ENCODE measurements around the gene DCAF6. TPM values are rescaled to one million over a fixed set of nuclear protein-coding genes. Genes with fewer than 3 reads are reported as not detected.

DCAF6 gene
- total and polyA plus RNA-seq, 4 donors, result 19.7 to 120 (median 28.2) TPM

DNA sequence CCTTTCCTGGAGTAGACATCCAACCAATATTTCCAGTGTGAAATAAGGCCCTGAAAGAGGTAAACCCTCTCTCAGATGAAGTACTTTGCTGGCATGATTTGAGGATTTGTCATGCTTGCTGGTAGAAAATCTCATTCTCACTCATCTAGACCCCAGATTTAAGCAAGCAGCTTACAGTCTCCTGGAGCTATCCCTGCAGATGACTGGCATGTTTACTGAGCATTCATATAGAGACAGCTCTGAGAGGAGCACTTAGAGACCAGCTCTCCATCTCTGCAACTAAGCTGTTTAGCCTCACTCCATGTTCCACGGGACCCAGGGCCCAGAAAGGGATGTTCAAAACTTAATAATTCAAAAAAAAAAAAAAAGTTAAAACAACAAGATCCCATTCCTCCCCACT, 166.0 kb downstream of the DCAF6 start:
- no peak overlapping the region for H3K9ac ChIP-seq (ENCODE audit: insufficient read depth in 1 of 2, low read length in 2 of 2)
- WGBS, 2 donors, result 87 to 95% methylated on average over 1 of the region's 1 CpG
- H3K36me3 ChIP-seq (ENCODE audit: control insufficient read depth in 4 of 4, insufficient read depth in 4 of 4, low read length in 4 of 4), result peaks cover 0 to 11% (median 5%) of the 10 kb centered on the region in 4 donors
- DNase-seq (no peak), ATAC-seq (ENCODE audit: insufficient read depth, low FRiP score) (no peak)
- H3K27me3 ChIP-seq (ENCODE audit: control insufficient read depth in 3 of 3, insufficient read depth in 3 of 3, low read length in 2 of 3), result no peaks in the 10 kb centered on the region
- H3K27ac ChIP-seq (ENCODE audit: low read depth in 1 of 2, low read length in 1 of 2), result no peak overlapping the region
- peaks cover 0 to 9% (median 0%) of the 10 kb centered on the region in 5 donors for H3K4me1 ChIP-seq (ENCODE audit: control insufficient read depth in 5 of 5, insufficient read depth in 5 of 5, low read length in 5 of 5)
- H3K9me3 ChIP-seq (ENCODE audit: control insufficient read depth in 4 of 4, insufficient read depth in 3 of 4, low read length in 3 of 4), result no peaks in the 10 kb centered on the region
- no peak overlapping the region for H3K4me3 ChIP-seq
- TF ChIP-seq, protein P1, sequence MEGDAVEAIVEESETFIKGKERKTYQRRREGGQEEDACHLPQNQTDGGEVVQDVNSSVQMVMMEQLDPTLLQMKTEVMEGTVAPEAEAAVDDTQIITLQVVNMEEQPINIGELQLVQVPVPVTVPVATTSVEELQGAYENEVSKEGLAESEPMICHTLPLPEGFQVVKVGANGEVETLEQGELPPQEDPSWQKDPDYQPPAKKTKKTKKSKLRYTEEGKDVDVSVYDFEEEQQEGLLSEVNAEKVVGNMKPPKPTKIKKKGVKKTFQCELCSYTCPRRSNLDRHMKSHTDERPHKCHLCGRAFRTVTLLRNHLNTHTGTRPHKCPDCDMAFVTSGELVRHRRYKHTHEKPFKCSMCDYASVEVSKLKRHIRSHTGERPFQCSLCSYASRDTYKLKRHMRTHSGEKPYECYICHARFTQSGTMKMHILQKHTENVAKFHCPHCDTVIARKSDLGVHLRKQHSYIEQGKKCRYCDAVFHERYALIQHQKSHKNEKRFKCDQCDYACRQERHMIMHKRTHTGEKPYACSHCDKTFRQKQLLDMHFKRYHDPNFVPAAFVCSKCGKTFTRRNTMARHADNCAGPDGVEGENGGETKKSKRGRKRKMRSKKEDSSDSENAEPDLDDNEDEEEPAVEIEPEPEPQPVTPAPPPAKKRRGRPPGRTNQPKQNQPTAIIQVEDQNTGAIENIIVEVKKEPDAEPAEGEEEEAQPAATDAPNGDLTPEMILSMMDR (IDR thresholded peaks at IDR 0.05; ENCODE audit: control extremely low read depth, extremely low read depth), result no peak

DNA sequence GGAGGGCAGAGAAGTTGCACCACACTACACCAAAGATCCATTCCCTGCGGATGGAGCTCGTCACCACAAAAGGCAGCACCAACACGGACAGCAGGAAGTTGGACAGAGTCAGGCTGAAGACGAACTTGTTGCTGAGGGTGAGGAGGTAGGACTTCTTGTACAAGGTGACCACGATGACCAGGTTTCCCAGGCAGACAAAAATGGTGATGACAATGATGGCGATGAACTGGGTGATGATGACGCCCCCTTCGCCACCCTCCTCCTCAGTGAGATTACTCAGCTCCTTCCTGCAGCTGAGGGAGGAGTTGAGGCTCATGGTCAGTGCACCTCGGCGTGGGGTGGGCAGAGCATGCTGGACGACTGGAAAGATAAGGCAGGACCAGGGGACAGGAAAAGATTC, 168.1 kb downstream of the DCAF6 start:
- H3K4me3 ChIP-seq, result no peak overlapping the region
- no peak overlapping the region for H3K27ac ChIP-seq (ENCODE audit: low read depth in 1 of 2, low read length in 1 of 2)
- peaks cover 0 to under 1% (median 0%) of the 10 kb centered on the region in 5 donors for H3K4me1 ChIP-seq (ENCODE audit: control insufficient read depth in 5 of 5, insufficient read depth in 5 of 5, low read length in 5 of 5)
- peaks cover 0 to 11% (median 3%) of the 10 kb centered on the region in 4 donors for H3K36me3 ChIP-seq (ENCODE audit: control insufficient read depth in 4 of 4, insufficient read depth in 4 of 4, low read length in 4 of 4)
- TF ChIP-seq, protein P1 (IDR thresholded peaks at IDR 0.05; ENCODE audit: control extremely low read depth, extremely low read depth), result no peak
- H3K27me3 ChIP-seq (ENCODE audit: control insufficient read depth in 3 of 3, insufficient read depth in 3 of 3, low read length in 2 of 3), result no peaks in the 10 kb centered on the region
- no peak for DNase-seq
- no peak overlapping the region for H3K9ac ChIP-seq (ENCODE audit: insufficient read depth in 1 of 2, low read length in 2 of 2)
- 88 to 90% methylated on average over 11 of the region's 11 CpGs for WGBS, 2 donors
- no peak for ATAC-seq (ENCODE audit: insufficient read depth, low FRiP score)
- no peaks in the 10 kb centered on the region for H3K9me3 ChIP-seq (ENCODE audit: control insufficient read depth in 4 of 4, insufficient read depth in 3 of 4, low read length in 3 of 4)

DNA sequence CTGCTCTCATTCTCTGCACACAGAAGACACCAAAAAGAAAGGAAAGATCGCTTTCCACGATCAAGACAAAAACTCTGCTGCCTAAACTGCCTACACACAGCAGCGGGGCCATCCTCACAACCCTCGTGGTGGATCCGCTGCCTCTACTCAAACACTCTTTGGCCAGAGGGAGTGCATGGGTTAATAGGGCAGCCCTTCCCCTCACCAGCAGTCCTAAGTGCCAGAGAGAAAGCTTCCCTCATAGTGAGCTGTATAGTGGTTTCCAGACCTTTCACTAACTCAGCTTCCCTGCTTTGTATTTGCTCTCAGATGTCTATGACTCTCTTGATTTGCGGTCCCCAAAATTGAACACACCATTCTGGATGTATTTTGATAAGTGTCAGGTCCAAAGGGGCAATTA, 169.4 kb downstream of the DCAF6 start:
- 94 to 95% methylated on average over 6 of the region's 6 CpGs for WGBS, 2 donors
- DNase-seq (no peak), ATAC-seq (ENCODE audit: insufficient read depth, low FRiP score) (no peak)
- TF ChIP-seq, protein P1 (IDR thresholded peaks at IDR 0.05; ENCODE audit: control extremely low read depth, extremely low read depth), result no peak
- Histone ChIP-seq H3K9me3 (ENCODE audit: control insufficient read depth in 4 of 4, insufficient read depth in 3 of 4, low read length in 3 of 4) (no peaks in the 10 kb centered on the region), H3K27ac (ENCODE audit: low read depth in 1 of 2, low read length in 1 of 2) (no peak overlapping the region), H3K4me3 (no peak overlapping the region), H3K9ac (ENCODE audit: insufficient read depth in 1 of 2, low read length in 2 of 2) (no peak overlapping the region), H3K27me3 (ENCODE audit: control insufficient read depth in 3 of 3, insufficient read depth in 3 of 3, low read length in 2 of 3) (no peaks in the 10 kb centered on the region), H3K36me3 (ENCODE audit: control insufficient read depth in 4 of 4, insufficient read depth in 4 of 4, low read length in 4 of 4) (peaks cover 0 to 11% (median 3%) of the 10 kb centered on the region in 4 donors), H3K4me1 (ENCODE audit: control insufficient read depth in 5 of 5, insufficient read depth in 5 of 5, low read length in 5 of 5) (no peaks in the 10 kb centered on the region)

DNA sequence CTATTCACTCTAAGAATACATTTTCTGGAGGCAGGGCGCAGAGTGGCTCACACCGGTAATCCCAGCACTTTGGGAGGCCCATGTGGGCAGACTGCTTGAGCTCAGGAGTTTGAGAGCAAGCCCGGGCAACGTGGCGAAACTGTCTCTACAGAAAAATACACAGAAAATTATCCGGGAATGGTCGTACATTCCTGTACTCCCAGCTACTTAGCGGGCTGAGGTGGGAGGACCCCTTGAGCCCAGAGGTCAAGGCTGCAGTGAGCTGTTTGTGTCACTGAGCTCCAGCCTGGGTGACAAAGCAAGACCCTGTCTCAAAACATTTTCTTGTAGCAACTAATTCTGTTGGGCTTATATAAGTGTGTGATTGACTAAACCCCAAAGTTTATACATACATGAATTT, 169.8 kb downstream of the DCAF6 start:
- WGBS, 2 donors, result 85 to 91% methylated on average over 8 of the region's 8 CpGs
- Histone ChIP-seq H3K27me3 (ENCODE audit: control insufficient read depth in 3 of 3, insufficient read depth in 3 of 3, low read length in 2 of 3) (no peaks in the 10 kb centered on the region), H3K4me3 (no peak overlapping the region), H3K36me3 (ENCODE audit: control insufficient read depth in 4 of 4, insufficient read depth in 4 of 4, low read length in 4 of 4) (peaks cover 0 to 11% (median 3%) of the 10 kb centered on the region in 4 donors), H3K9ac (ENCODE audit: insufficient read depth in 1 of 2, low read length in 2 of 2) (no peak overlapping the region), H3K4me1 (ENCODE audit: control insufficient read depth in 5 of 5, insufficient read depth in 5 of 5, low read length in 5 of 5) (no peaks in the 10 kb centered on the region), H3K9me3 (ENCODE audit: control insufficient read depth in 4 of 4, insufficient read depth in 3 of 4, low read length in 3 of 4) (no peaks in the 10 kb centered on the region), H3K27ac (ENCODE audit: low read depth in 1 of 2, low read length in 1 of 2) (no peak overlapping the region)
- DNase-seq, result no peak
- no peak for ATAC-seq (ENCODE audit: insufficient read depth, low FRiP score)
- TF ChIP-seq, protein P1 (IDR thresholded peaks at IDR 0.05; ENCODE audit: control extremely low read depth, extremely low read depth), result no peak

All from lung (tissue), 12 donors.